ENCODE data around the gene TSHZ1. TPM values are rescaled to one million over a fixed set of nuclear protein-coding genes. Genes with fewer than 3 reads are reported as not detected.

The TSHZ1 gene
- total and polyA plus RNA-seq, 2 donors from 2014 or later: 7.0 to 31.3 TPM

GRCh38 chr18:75244351-75245313 lies 34.0 kb downstream of the TSHZ1 start:
- DNase-seq (peak in 4 of 5 donors; percentile 56 to 76 (median 62)), FAIRE-seq (no peak)
- peak; percentile 53 for TF ChIP-seq CTCF (IDR thresholded peaks at IDR 0.05; ENCODE audit: borderline replicate concordance, extremely low read depth, insufficient read depth)
- intact Hi-C loops (cut with DNase I): no loop called here
- no peaks in the 10 kb centered on the region for H3K36me3 ChIP-seq (ENCODE audit: control insufficient read depth in 2 of 3, insufficient read depth in 3 of 3, low read length in 3 of 3)
- peak overlapping the region in 1 of 3 donors; percentile 38 for H3K9ac ChIP-seq (ENCODE audit: low read length in 3 of 3)
- H3K4me3 ChIP-seq (ENCODE audit: low read length in 3 of 3): peak overlapping the region in 2 of 3 donors; percentile 16 to 30
- H3K27me3 ChIP-seq (ENCODE audit: control insufficient read depth, insufficient read depth, low read length): no peaks in the 10 kb centered on the region
- H3K27ac ChIP-seq (ENCODE audit: low read depth in 2 of 2, low read length in 2 of 2): peak overlapping the region in 1 of 2 donors; percentile 61
- H3K4me1 ChIP-seq (ENCODE audit: control insufficient read depth in 2 of 3, insufficient read depth in 2 of 3, low read depth in 1 of 3, low read length in 3 of 3): peaks cover 4 to 23% (median 14%) of the 10 kb centered on the region in 3 donors
- H3K9me3 ChIP-seq (ENCODE audit: control insufficient read depth in 2 of 3, insufficient read depth in 1 of 3, low read length in 3 of 3): no peaks in the 10 kb centered on the region

- H3K9me3 ChIP-seq (ENCODE audit: control insufficient read depth in 2 of 3, insufficient read depth in 1 of 3, low read length in 3 of 3): no peaks in the 10 kb centered on the region
- intact Hi-C loops (cut with DNase I): no loop called here
- peak overlapping the region; percentile 49 to 66 for H3K27ac ChIP-seq (ENCODE audit: low read depth in 2 of 2, low read length in 2 of 2)
- H3K4me3 ChIP-seq (ENCODE audit: low read length in 3 of 3): peak overlapping the region; percentile 44 to 63 (median 49)
- H3K36me3 ChIP-seq (ENCODE audit: control insufficient read depth in 2 of 3, insufficient read depth in 3 of 3, low read length in 3 of 3): no peaks in the 10 kb centered on the region
- DNase-seq: no peak
- H3K9ac ChIP-seq (ENCODE audit: low read length in 3 of 3): peak overlapping the region; percentile 1 to 57 (median 43)
- H3K4me1 ChIP-seq (ENCODE audit: control insufficient read depth in 2 of 3, insufficient read depth in 2 of 3, low read depth in 1 of 3, low read length in 3 of 3): peaks cover 4 to 23% (median 14%) of the 10 kb centered on the region in 3 donors
- no peak for TF ChIP-seq CTCF (IDR thresholded peaks at IDR 0.05; ENCODE audit: borderline replicate concordance, extremely low read depth, insufficient read depth)
- H3K27me3 ChIP-seq (ENCODE audit: control insufficient read depth, insufficient read depth, low read length): no peaks in the 10 kb centered on the region
- FAIRE-seq: no peak
These were observed 36.4 kb downstream of the TSHZ1 start for GRCh38 chr18:75246721-75247610.

GRCh38 chr18:75247611-75248421 lies 37.2 kb downstream of the TSHZ1 start:
- peak overlapping the region; percentile 1 to 57 (median 43) for H3K9ac ChIP-seq (ENCODE audit: low read length in 3 of 3)
- no peaks in the 10 kb centered on the region for H3K9me3 ChIP-seq (ENCODE audit: control insufficient read depth in 2 of 3, insufficient read depth in 1 of 3, low read length in 3 of 3)
- no peaks in the 10 kb centered on the region for H3K36me3 ChIP-seq (ENCODE audit: control insufficient read depth in 2 of 3, insufficient read depth in 3 of 3, low read length in 3 of 3)
- no peak for TF ChIP-seq CTCF (IDR thresholded peaks at IDR 0.05; ENCODE audit: borderline replicate concordance, extremely low read depth, insufficient read depth)
- peak overlapping the region; percentile 60 to 66 for H3K27ac ChIP-seq (ENCODE audit: low read depth in 2 of 2, low read length in 2 of 2)
- DNase-seq (peak in 2 of 5 donors; percentile 62 to 72), FAIRE-seq (peak; percentile 87)
- H3K27me3 ChIP-seq (ENCODE audit: control insufficient read depth, insufficient read depth, low read length): no peaks in the 10 kb centered on the region
- intact Hi-C loops (cut with DNase I): no loop called here
- peak overlapping the region; percentile 44 to 63 (median 49) for H3K4me3 ChIP-seq (ENCODE audit: low read length in 3 of 3)
- H3K4me1 ChIP-seq (ENCODE audit: control insufficient read depth in 2 of 3, insufficient read depth in 2 of 3, low read depth in 1 of 3, low read length in 3 of 3): peaks cover 4 to 23% (median 14%) of the 10 kb centered on the region in 3 donors
